Lower lobe of right lung (tissue), 2 donors: Measurements from ENCODE around the gene CELSR1. TPM values are rescaled to one million over a fixed set of nuclear protein-coding genes. Genes with fewer than 3 reads are reported as not detected.
"Not testable (repeated sequence)": the region's sequence is repeated elsewhere in the genome, so short reads cannot be mapped to it uniquely, and the experiment has no call there.

Experiments
- ATAC-seq, 2 donors: fragments of 200-7000 bp; cut with Tn5 transposase; one replicate each; pipeline ENCODE4 v1.9.1; 2020 to 2022; ENCODE audit warnings: mild to moderate bottlenecking in 2 of 2, moderate library complexity in 2 of 2
- DNase-seq: peaks from one replicate; pipeline ENCODE4 v3.0.0-alpha.2; 2020
- H3K27ac ChIP-seq: fragments of 200-600 bp; one replicate; pipeline ENCODE4 v1.8.0; 2022
- H3K27me3 ChIP-seq: fragments of 200-600 bp; one replicate; pipeline ENCODE4 v1.8.0; 2022; ENCODE audit warnings: low read depth
- H3K36me3 ChIP-seq: fragments of 200-600 bp; one replicate; pipeline ENCODE4 v1.8.0; 2022; ENCODE audit warnings: mild to moderate bottlenecking
- H3K4me1 ChIP-seq: fragments of 200-600 bp; one replicate; pipeline ENCODE4 v1.8.0; 2022
- H3K4me3 ChIP-seq: fragments of 200-600 bp; one replicate; pipeline ENCODE4 v1.8.0; 2022; ENCODE audit warnings: mild to moderate bottlenecking
- H3K9me3 ChIP-seq: fragments of 200-600 bp; one replicate; pipeline ENCODE4 v1.8.0; 2022
- CTCF ChIP-seq: fragments of 200-600 bp; IDR thresholded peaks from one replicate; pipeline ENCODE4 v1.8.0; 2022; ENCODE audit warnings: antibody characterized with exemption, mild to moderate bottlenecking
- intact Hi-C: fragments of 100-400 bp; cut with DNase I; formaldehyde crosslinking; loops from one replicate; pipeline ENCODE4 v1.11.0; 2022
- total RNA-seq: library from RNA; stranded (reverse); fragmentation: NEBNext Ultra II Directional; extraction: Animal tissue kit (Norgen Biotek cat#: 25700); gene quantifications from one replicate; pipeline ENCODE4 v1.2.1, GENCODE V29; 2021
- donor health status: DM: no; HTN: yes; CAD: no; lungs with severe emphysema.

Gene CELSR1
- total RNA-seq, 1 donor from 2014 or later: 51.8 TPM

DNA sequence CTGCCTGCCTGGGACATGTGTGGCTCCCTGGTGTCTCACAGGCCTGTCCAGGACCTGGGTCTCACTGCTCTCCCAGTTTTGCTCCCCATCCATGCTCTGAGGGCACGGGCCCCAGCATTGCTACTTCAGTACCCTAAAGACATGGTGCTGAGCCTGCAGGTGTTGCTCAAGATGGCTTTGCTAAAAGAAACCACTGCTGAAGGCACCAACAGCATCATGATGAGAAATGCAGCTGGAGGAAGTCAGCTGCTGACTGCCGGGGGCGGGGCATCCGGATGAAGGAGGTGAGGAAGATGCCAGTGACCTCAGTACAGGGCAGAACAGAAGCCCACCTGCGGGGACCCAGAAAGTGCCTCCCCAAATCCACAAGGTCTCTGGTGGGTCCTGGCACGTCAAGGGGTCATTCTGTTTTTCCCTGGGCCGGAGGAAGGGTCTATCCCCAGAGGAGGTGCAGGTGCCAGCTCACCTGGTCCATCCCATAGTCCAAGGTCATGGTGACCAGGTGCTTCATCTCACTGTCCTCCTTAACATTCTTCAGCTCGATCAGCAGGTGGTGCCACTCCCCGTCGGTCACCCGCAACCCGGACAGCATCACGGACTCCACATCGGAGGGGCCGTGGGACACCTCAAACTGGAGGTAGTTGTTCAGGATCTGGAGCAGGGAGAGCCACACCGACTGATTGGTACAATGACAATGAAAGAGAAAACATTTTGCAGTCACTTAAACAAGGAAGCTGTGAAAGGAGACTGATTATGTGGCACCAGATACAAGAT lies 138.0 kb downstream of the CELSR1 start:
- no peaks in the 10 kb centered on the region for H3K9me3 ChIP-seq
- no peak overlapping the region for H3K27ac ChIP-seq
- no peak overlapping the region for H3K4me3 ChIP-seq
- H3K4me1 ChIP-seq: no peaks in the 10 kb centered on the region
- DNase-seq: no peak
- H3K27me3 ChIP-seq: no peaks in the 10 kb centered on the region
- peaks cover 8% of the 10 kb centered on the region for H3K36me3 ChIP-seq
- no peak for TF ChIP-seq CTCF
- intact Hi-C loops: no loop called here
- ATAC-seq: no peak

DNA sequence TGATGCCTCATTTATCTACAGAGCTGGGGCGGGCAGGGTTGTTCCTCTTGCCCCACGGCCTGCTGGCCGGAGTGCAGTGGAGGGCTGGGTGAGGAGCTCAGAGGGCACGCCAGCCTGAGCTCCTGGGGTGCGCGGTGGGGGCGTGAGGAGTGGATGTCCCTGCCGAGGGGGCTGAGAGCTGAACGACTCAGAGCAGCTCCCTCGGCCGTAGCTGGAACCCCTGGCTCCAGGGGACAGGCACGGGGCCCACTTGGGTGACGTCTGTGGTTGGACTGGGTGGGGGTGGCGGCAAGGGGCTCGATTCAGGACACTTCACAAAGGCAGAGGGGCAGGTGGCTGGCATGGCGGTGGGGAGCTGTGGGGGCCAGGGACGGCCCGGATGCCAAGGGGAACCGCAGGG lies 139.5 kb downstream of the CELSR1 start:
- no peak for ATAC-seq
- Histone ChIP-seq H3K4me3 (no peak overlapping the region), H3K9me3 (no peaks in the 10 kb centered on the region), H3K36me3 (peaks cover 10% of the 10 kb centered on the region), H3K27ac (no peak overlapping the region), H3K27me3 (no peaks in the 10 kb centered on the region), H3K4me1 (no peaks in the 10 kb centered on the region)
- no peak for DNase-seq
- no peak for TF ChIP-seq CTCF
- intact Hi-C loops: no loop called here

- Histone ChIP-seq H3K27me3 (no peaks in the 10 kb centered on the region), H3K4me1 (no peaks in the 10 kb centered on the region), H3K27ac (no peak overlapping the region), H3K36me3 (peaks cover 11% of the 10 kb centered on the region), H3K9me3 (no peaks in the 10 kb centered on the region), H3K4me3 (no peak overlapping the region)
- ATAC-seq (no peak), DNase-seq (no peak)
- intact Hi-C loops: no loop called here
- TF ChIP-seq CTCF: no peak
Measured at GRCh38 chr22:46397514-46397913, 139.9 kb downstream of the CELSR1 start.

- H3K27ac ChIP-seq, H3K27me3 ChIP-seq, ATAC-seq, DNase-seq, intact Hi-C loops, H3K9me3 ChIP-seq, H3K4me3 ChIP-seq, H3K4me1 ChIP-seq: not testable (repeated sequence)
- H3K36me3 ChIP-seq: peaks cover 11% of the 10 kb centered on the region
Measured at GRCh38 chr22:46397049-46397448, 140.4 kb downstream of the CELSR1 start.

DNA sequence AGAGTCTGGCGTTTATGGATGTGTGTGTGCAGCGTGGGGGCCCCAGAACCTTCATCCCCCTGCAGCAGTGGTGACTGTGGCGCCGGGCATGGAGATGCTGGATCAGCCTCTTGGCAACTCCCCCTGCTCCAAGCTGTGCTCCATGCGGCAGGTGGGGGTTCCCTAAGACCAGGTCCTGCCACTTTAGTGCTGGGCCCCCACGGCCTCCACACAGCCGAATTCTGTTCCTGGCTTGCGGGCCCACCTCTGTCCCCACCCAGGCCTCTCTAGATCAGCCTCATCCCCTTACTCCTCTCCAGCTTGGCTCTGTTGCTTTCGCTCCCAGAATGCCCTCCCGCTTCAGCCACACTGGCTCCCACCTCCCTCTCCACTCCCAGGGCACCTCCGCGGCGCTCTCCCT lies 142.3 kb downstream of the CELSR1 start:
- intact Hi-C loops: no loop called here
- no peaks in the 10 kb centered on the region for H3K27me3 ChIP-seq
- no peak overlapping the region for H3K4me3 ChIP-seq
- H3K36me3 ChIP-seq: peaks cover 11% of the 10 kb centered on the region
- no peak overlapping the region for H3K27ac ChIP-seq
- H3K4me1 ChIP-seq: no peaks in the 10 kb centered on the region
- no peak for TF ChIP-seq CTCF
- DNase-seq (no peak), ATAC-seq (no peak)
- no peaks in the 10 kb centered on the region for H3K9me3 ChIP-seq

DNA sequence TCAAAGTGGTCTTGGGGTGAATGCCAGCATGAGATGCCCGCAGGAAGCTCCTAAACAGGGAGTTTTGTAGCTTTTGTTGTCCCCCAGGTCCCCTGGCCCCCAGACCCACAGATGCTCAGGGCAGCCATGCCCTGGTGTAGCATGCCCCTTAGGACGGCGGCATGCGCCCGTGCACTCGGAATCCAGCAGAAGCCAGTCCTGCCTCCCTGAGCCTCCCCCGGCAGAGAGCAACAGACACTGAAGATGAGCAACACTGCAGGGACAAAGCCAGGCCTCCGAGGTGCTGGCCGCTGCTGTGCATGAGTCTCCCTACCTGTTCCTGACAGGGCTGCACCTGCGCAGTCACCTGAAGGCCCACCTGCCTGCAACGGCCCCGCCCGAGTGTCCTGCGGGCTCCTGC lies 142.8 kb downstream of the CELSR1 start:
- ATAC-seq (no peak), DNase-seq (no peak)
- TF ChIP-seq CTCF: no peak
- H3K4me1 ChIP-seq: no peaks in the 10 kb centered on the region
- no peaks in the 10 kb centered on the region for H3K27me3 ChIP-seq
- peaks cover 11% of the 10 kb centered on the region for H3K36me3 ChIP-seq
- intact Hi-C loops: no loop called here
- H3K9me3 ChIP-seq: no peaks in the 10 kb centered on the region
- H3K4me3 ChIP-seq: no peak overlapping the region
- H3K27ac ChIP-seq: no peak overlapping the region
